ENCODE results near the gene STX16.

Gene STX16

GRCh38 chr20:58678806-58679205 lies 27.7 kb downstream of the STX16 start:
- no peak for DNase-seq

- DNase-seq, result no peak
Measured at GRCh38 chr20:58682656-58683531, 31.8 kb downstream of the STX16 start.

GRCh38 chr20:58684291-58684690 lies 33.2 kb downstream of the STX16 start:
- DNase-seq, result no peak

DNA sequence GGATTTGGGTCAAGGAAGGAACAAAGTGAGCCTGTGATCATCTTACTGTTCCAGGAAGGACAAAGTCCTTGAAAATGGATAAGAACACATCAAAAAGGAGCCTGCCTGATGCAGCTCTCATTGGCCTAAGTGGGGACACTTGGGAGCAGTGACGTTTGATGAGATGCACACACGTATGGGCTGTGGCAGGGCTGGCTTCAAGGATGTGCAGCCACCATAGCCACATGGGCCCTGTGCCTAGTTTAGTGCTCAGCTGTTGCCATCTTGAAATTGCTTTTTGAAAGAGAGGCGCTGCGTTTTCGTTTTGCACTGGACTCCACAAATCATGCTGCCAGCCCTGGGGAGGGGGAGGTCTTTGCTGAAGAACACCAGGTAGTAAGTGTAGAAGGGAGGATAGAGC lies 34.9 kb downstream of the STX16 start:
- DNase-seq, result no peak

- no peak for DNase-seq
Measured at GRCh38 chr20:58688414-58688813, 37.3 kb downstream of the STX16 start.

GRCh38 chr20:58688840-58689239 lies 37.8 kb downstream of the STX16 start:
- DNase-seq, result no peak

DNA sequence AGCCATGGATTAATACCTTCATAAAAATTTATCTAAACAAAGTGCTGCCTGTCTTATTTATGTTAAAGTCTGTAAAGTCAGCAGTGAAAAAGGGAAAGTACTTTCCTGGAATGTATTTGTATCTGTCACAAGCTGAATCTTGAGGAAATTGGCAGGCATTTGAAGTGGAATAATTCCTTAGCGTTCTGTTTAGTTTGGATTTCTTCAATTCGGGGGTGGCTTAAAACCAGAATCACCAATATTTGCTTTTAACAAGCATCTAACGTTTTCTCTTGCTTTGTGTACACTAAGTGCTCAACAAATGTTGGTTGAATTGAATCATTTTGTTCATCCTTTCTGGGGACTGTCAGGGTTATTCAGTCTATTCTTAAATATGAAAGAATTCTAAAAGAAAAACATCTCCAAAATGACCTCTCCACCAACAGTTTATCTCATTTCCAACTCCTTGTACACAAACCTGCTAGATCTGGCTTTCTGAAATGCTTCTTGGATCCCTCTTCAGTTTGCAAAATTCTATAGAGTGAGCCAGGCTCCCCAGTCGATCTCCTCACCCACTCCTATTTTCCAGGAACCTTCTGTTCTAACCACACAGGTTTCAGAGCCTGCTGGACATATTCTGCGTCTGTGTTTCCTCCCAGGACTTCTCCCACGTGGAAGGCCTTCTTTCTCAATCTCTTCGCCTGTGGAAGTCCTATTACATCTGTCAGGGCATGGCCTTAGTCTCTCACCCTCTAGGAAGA lies 39.5 kb downstream of the STX16 start:
- DNase-seq, result no peak

DNA sequence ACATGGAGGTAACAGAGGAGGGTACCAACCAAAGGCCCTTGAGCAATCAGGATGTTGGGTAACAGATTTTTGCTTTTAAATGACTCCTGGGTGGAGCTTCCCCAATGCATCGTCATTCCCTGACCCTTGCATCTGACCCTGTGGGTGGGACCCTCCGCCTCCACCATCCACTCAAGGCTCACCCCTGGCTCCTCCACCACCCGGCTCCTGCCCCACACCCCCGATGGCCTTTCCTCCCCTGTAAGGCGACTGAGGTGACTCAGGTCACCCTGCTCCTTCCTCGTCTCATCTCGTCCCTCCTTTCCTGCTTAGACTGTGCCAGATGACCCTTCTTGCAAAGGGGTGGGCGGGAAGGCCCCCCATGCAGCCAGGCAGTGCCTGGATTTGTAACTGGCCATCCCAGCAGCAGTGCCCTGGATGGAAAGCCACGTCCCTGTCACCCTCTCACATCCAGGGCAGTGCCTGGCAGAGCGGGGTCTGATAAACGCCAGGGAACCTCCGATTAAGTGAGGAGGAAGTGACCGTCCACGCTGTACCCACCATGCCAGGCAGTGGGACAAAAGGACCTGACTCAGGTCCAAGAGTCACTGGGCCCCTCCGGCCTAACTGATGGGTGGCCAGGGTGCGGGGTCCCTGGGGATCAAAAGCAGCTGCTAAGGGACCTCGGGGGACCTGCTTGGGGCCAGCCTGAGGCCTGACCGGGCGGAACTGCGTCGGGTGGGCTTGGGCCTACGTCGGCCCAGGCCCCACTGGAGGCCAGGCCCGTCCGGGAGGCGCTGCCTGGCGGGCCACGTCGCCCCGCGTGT lies 40.9 kb downstream of the STX16 start:
- DNase-seq, result no peak

DNA sequence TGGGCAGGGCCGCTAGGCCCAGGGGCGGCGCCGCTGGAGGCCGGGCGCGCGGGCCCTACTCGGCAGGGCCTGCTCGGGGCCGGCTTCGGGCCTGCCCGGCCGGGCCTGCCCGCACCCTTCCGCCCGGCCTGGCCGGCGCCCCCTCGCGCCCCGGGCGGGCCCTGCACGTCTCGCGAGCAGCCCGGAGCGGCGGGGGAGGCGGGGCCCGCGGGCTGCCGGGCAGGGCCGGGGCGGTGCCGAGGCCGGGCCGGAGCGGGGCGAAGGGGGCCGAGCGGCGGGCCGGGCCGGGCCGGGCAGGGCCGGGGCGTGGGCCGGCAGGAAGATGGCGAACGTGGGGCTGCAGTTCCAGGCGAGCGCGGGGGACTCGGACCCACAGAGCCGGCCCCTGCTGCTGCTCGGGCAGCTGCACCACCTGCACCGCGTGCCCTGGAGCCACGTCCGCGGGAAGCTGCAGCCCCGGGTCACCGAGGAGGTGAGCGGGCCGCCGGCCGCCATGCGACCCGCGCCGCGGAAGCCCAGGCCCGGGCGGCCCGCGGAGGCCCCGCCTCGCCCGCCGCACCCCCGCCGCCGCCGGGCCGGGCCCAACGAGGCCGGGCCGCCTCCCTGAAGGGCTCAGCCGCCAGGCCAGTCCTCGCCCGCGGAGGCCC lies 41.6 kb downstream of the STX16 start, which contains the start of gene NPEPL1:
NPEPL1 (plus strand) TSS at position 222 of the 647 bp plus-strand sequence; CDS start at position 323, 101 bp downstream.
- peak; percentile 34 for DNase-seq

GRCh38 chr20:58693226-58694006 lies 42.3 kb downstream of the STX16 start:
- peak; percentile 12 for DNase-seq

- no peak for DNase-seq
Measured at GRCh38 chr20:58694241-58695083, 43.4 kb downstream of the STX16 start.

DNA sequence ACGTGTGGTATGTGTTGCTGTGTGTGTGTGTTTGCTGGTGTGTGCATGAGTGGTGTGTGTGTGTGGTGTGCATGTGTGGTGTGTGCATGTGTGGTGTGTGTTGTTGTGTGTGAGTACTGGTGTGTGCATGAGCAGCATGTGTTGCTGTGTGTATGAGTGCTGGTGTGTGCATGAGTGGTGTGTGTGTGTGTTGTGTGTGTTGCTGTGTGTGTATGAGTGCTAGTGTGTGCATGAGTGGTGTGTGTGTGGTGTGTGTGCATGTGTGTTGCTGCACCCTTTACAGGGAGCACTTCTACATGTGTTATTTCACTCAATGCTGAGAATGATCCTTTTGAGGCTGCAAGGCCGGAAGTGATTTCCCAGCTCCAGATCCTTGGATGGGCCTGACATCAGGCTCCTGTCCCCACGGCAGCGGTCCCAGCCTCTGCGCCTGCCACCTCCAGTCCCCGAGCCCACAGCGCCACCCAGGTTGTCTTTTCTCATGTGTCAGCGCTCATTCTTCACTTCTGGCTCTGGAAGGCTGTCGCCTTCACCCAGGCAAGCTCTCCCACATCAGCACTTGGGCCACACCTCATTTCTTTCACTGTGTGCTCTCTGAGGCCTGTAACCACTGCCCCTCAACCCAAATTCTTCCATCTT lies 44.1 kb downstream of the STX16 start:
- no peak for DNase-seq

DNA sequence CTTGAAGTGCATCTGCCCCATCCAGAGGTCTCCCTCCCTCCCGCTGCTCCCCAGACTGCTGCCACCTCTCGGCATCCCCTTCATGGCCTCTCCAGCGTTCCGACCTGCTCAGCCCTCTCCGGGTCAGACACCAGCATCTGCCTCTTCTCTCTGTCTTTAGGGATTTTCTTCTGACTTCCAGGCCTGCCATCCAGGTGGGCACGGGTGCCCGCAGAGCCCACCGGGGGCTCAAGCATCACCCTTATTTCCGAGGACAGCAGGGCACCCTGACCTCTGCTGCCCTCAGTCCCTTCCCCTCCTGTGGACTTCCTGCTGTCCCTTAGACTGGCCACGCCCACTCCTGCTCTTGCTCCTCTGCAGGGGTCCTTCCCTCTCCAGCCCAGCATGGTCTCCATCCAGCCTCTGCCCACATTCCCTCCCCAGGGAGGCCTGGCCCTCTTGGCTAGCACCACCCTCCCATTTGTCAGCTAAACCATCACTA lies 44.9 kb downstream of the STX16 start:
- no peak for DNase-seq

- DNase-seq, result no peak
Measured at GRCh38 chr20:58696411-58696961, 45.4 kb downstream of the STX16 start.

DNA sequence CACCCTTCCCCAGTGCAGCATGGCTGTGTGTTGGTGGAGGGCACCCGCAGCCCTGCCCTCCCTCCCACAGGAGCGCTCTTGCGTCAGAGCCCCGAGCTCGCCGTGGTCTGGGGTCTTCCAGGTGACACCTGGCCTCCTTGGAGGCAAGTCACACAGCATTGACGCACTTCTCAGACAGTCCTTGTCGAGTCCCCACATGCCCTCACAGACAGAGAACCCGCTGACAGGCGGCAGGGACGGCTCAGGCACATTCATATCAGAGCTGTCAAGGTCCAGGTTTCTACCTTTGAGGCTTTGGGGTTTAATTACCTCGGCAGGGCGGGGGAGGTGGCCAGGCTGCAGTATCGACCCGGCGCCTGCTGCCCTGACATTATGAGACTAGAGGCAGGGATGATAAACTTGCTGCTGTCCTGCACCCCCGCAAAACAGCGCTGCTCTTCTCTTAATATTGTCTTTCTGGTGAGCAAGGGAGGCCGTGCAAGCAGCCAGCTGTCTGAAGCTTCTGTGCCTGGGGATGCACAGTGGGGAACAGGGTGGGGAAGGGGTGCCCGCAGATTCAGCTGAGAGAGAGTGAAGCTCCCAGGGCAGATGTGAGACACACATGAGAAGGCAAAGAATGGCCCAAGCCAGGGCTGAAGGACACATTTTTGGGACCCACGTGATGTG lies 46.3 kb downstream of the STX16 start:
- DNase-seq, result no peak

DNA sequence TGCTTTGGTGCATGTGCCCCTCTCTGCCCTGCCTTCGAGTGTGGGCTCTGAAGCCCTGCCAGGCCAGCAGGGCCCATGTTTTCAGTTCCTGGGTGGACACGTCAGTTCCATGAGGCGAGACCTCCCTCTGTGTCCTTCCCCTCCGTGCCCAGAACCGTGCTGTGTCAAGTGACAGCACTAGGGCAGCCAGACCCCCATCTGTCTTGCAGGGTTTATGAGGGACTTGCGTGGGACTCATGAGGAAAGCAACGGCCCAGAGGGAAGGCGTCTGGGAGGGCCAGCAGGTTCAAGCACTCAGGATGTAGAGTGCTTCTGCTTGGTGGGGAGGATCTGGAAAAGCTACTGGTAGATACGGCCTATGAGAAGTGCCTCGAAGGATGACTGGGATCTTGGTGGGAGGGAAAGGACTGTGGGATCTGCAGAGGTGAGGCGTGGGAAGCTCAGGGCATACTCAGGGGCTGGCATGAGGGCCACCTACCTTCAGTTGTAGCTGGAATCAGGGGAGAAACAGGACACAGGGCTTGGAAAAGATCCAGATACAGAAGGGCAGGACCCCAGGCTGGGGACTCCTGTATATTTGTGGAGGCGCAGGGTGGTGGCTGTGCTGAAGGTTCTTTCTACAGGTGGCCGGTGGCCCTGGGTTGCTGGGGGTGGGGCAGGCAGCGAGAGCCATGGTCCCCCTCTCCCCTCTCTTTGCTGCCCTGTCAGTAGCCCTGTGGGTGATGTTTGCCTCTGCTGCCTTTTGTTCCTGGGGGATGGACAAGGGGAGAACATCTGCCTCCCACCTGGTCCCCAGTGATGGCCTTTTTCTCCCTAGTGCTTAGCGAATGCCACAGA lies 47.0 kb downstream of the STX16 start:
- DNase-seq, result no peak

DNA sequence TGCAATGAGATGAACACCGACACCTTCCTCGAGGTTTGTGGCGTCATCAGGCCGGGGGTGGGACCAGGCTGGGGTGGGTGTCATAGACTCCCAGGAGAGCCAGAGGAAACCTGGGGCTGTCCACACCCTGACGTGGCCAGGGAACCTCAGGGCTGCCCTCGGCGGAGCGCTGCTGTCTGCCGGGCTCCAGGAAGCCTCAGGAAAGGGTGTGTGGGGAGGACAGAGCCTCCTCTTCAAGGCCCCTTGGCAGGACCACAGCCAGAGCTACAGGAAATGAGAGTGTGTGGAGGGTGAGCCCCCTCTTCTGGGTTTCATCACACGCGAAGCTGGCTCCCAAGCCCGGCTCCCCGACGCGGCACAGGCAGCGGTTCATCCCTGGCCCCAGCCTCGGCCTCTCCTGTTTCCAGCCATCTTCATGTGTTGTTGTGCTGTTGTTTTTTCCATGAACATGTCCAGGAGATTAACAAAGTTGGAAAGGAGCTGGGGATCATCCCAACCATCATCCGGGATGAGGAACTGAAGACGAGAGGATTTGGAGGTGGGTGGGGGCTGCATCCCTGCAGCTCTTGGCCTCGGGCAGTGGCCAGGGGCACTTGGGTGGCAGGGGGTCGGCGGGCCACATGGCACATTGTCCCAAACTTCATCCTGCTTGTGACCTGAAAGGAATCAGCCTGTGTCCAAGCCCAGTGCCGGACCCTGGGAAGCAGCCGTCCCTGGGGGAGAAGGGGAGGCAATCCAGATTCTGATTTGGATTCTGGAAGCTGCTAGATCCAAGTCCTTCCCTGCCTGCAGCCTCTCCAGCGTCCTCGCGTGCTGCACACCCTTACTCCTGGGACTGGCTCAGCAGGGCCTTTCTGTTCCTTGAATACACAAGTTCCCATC lies 47.9 kb downstream of the STX16 start:
- no peak for DNase-seq

Data from stimulated activated naive CD4-positive, alpha-beta T cell treated with Interleukin-2 at 50 U/mL for 16 hours (primary cell).